ENCODE results near the gene HNRNPU.

The HNRNPU gene

GRCh38 chr1:244862699-244863490 lies 1.4 kb downstream of the HNRNPU start:
- DNase-seq, result peak; percentile 90

GRCh38 chr1:244862354-244862698 lies 2.0 kb downstream of the HNRNPU start:
- DNase-seq, result no peak

GRCh38 chr1:244861683-244862082 lies 2.7 kb downstream of the HNRNPU start:
- DNase-seq, result no peak

- no peak for DNase-seq
Observed at GRCh38 chr1:244860914-244861610, 3.3 kb downstream of the HNRNPU start.

- DNase-seq, result no peak
Observed at GRCh38 chr1:244860078-244860477, 4.3 kb downstream of the HNRNPU start.

GRCh38 chr1:244858357-244858756 lies 6.0 kb downstream of the HNRNPU start:
- no peak for DNase-seq

GRCh38 chr1:244857761-244858160 lies 6.6 kb downstream of the HNRNPU start:
- DNase-seq, result no peak

- no peak for DNase-seq
Observed at GRCh38 chr1:244854865-244855578, 9.3 kb downstream of the HNRNPU start.

- no peak for DNase-seq
Observed at GRCh38 chr1:244854166-244854565, 10.2 kb downstream of the HNRNPU start.

GRCh38 chr1:244852694-244853093 lies 11.6 kb downstream of the HNRNPU start:
- DNase-seq, result no peak

- DNase-seq, result no peak
Observed at GRCh38 chr1:244851546-244852231, 12.7 kb downstream of the HNRNPU start.

- DNase-seq, result no peak
Observed at GRCh38 chr1:244850896-244851295, 13.4 kb downstream of the HNRNPU start.

GRCh38 chr1:244850099-244850852 lies 14.1 kb downstream of the HNRNPU start:
- no peak for DNase-seq

- no peak for DNase-seq
Observed at GRCh38 chr1:244849189-244849866, 15.0 kb downstream of the HNRNPU start.

- no peak for DNase-seq
Observed at GRCh38 chr1:244846653-244847052, 17.7 kb downstream of the HNRNPU start.

- no peak for DNase-seq
Observed at GRCh38 chr1:244844155-244845121, 19.9 kb downstream of the HNRNPU start.

- DNase-seq, result no peak
Observed at GRCh38 chr1:244843148-244843978, 21.0 kb downstream of the HNRNPU start.

GRCh38 chr1:244841273-244841927 lies 22.9 kb downstream of the HNRNPU start:
- no peak for DNase-seq

GRCh38 chr1:244840219-244840794 lies 24.0 kb downstream of the HNRNPU start:
- no peak for DNase-seq
